Peyer's patch (tissue), 4 donors: ENCODE data around the gene ZNF451. TPM values are rescaled to one million over a fixed set of nuclear protein-coding genes. Genes with fewer than 3 reads are reported as not detected.

Experiments
- DNase-seq, 3 donors: peaks; one replicate each; pipeline ENCODE4 v3.0.0-alpha.2; 2017 to 2019
- H3K27ac ChIP-seq, 4 donors: fragments of 200-600 bp; sonication (generic); one replicate each; pipeline ENCODE4 v1.5.1; 2016 to 2019
- H3K27me3 ChIP-seq, 2 donors: fragments of 200-600 bp; sonication (generic); one replicate each; pipeline ENCODE4 v1.5.1; 2019
- H3K36me3 ChIP-seq, 3 donors: fragments of 200-600 bp; sonication (generic); one replicate each; pipeline ENCODE4 v1.5.1; 2016 to 2019
- H3K4me1 ChIP-seq, 4 donors: fragments of 200-600 bp; sonication (generic); one replicate each; pipeline ENCODE4 v1.5.1; 2016 to 2019
- H3K4me3 ChIP-seq, 4 donors: fragments of 200-600 bp; sonication (generic); 1 replicate in 3 of 4; 2 replicates in 1 of 4; pipeline ENCODE4 v1.5.1; 2016 to 2019; ENCODE audit warnings: mild to moderate bottlenecking in 1 of 4
- H3K9me3 ChIP-seq, 4 donors: fragments of 200-600 bp; sonication (generic); one replicate each; pipeline ENCODE4 v1.5.1; 2016 to 2019; ENCODE audit warnings: mild to moderate bottlenecking in 1 of 4
- POLR2A ChIP-seq, 2 donors: fragments of 450-650 bp; IDR thresholded peaks; one replicate each; pipeline ENCODE4 v1.5.1; 2017; ENCODE audit warnings: antibody characterized with exemption in 2 of 2, mild to moderate bottlenecking in 2 of 2, moderate library complexity in 2 of 2
- total RNA-seq, 4 donors: library from RNA; depleted of rRNA; stranded (reverse); fragments of >200 nt; gene quantifications; one replicate each; pipeline ENCODE4 v1.1.0, GENCODE V29; 2016
- TF ChIP-seq, protein P1 (sequence below), 6 experiments: fragments of 450-650 bp in 4 of 6; fragments of 200-600 bp in 2 of 6; sonication (generic) in 1 of 6; IDR thresholded peaks; one replicate each; pipeline ENCODE4 v1.5.1; 2017 to 2019; ENCODE audit warnings: antibody characterized with exemption in 6 of 6, mild to moderate bottlenecking in 3 of 6, moderate library complexity in 1 of 6

Gene ZNF451
- total RNA-seq, 4 donors from 2014 or later, result 44.5 to 106 (median 54.9) TPM

DNA sequence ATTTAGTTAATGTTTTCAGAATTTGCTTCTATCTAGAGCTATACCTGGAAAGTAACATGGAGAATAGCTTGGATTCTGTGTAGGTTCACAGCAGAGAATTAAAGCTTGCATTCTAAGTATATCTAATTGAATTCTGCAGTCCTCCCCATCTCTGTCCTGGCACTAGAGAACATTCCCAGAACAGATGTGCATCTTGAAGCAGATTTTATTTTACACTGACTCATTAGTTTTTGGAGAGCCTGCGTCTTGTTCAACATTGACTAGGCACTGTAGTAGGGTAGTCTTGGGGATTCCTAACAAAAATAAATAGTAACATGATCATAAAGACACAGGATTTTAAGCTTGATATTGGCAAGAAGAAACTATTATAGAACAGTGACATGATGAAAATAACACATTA, 45.9 kb downstream of the ZNF451 start:
- TF ChIP-seq, protein P1, sequence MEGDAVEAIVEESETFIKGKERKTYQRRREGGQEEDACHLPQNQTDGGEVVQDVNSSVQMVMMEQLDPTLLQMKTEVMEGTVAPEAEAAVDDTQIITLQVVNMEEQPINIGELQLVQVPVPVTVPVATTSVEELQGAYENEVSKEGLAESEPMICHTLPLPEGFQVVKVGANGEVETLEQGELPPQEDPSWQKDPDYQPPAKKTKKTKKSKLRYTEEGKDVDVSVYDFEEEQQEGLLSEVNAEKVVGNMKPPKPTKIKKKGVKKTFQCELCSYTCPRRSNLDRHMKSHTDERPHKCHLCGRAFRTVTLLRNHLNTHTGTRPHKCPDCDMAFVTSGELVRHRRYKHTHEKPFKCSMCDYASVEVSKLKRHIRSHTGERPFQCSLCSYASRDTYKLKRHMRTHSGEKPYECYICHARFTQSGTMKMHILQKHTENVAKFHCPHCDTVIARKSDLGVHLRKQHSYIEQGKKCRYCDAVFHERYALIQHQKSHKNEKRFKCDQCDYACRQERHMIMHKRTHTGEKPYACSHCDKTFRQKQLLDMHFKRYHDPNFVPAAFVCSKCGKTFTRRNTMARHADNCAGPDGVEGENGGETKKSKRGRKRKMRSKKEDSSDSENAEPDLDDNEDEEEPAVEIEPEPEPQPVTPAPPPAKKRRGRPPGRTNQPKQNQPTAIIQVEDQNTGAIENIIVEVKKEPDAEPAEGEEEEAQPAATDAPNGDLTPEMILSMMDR (IDR thresholded peaks at IDR 0.05), result no peak
- DNase-seq, result no peak
- no peak overlapping the region for H3K27ac ChIP-seq
- H3K36me3 ChIP-seq, result peaks cover 0 to 30% (median 0%) of the 10 kb centered on the region in 3 donors
- no peaks in the 10 kb centered on the region for H3K4me1 ChIP-seq
- no peak overlapping the region for H3K4me3 ChIP-seq
- no peaks in the 10 kb centered on the region for H3K27me3 ChIP-seq
- H3K9me3 ChIP-seq, result no peaks in the 10 kb centered on the region

DNA sequence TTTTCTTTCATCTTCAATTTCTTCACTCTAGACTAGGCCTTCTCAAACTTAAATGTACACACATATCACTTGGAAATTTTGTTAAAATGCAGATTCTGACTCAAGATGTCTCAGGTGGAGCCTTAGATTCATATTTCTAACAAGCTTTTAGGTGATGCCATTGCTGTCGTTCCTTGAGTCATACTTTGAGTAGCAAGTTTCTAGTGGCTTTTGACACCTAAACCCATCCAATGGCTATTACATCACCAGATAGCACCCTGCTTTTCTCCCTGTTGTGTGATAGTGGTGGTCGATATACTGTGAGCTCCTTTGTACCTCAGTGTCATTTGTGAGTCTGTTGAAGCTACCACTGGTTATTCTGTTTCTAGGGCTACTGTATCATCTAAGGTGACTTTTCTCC, 47.4 kb downstream of the ZNF451 start:
- peaks cover 0 to 38% (median 0%) of the 10 kb centered on the region in 3 donors for H3K36me3 ChIP-seq
- no peak for DNase-seq
- no peak overlapping the region for H3K27ac ChIP-seq
- H3K4me3 ChIP-seq, result no peak overlapping the region
- H3K4me1 ChIP-seq, result no peaks in the 10 kb centered on the region
- no peaks in the 10 kb centered on the region for H3K27me3 ChIP-seq
- H3K9me3 ChIP-seq, result no peaks in the 10 kb centered on the region
- TF ChIP-seq POLR2A (IDR thresholded peaks at IDR 0.05), result no peak
- TF ChIP-seq, protein P1 (IDR thresholded peaks at IDR 0.05), result no peak

DNA sequence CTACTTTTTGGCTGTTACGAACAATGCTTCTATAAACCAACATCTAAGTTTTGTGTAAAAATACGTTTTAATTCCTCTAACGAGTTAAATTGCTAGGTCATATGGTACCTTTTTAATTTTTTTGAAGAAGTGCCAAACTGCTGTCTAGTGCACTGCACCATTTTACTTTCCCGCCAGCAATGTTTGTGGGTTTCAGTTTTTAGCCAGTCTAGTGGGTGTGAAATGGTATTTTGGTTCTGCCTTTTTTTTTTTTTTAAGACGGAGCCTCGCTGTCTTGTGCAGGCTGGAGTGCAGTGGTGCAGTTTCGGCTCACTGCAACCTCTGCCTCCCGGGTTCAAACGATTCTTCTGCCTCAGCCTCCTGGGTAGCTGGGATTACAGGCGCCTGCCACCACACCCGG, 48.0 kb downstream of the ZNF451 start:
- H3K9me3 ChIP-seq, result no peaks in the 10 kb centered on the region

DNA sequence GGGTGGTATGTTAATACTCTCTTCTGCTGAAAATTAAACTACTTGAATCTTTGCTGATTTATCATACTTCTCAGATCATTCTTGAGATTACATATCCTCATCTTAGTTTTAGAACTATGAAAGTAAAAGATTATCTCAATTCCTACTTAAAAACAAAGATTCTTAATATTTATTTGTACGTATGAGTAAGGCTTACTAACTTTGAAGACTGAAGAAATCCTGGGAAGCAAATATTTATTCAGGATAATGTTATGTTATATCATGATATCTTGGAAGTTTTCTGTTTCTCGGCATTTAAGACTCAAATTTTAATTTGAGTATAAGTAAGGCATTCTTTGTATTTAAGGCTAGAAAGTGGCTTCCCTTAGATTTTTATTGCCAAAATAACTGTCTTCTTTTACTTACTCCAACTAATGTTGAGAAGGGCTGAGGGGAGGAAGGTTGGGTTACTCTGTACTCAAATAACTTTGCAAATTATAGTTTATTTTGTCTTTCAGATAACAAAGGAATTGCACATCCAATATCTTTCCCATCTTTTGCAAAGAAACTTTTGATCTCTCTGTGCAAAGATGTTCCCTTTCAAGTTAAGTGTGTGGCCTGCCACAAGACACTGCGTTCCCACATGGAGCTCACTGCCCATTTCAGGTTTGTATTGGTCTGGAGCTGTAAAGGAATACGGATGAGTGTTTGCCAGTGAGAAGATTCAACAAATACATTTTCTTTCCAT, 51.6 kb downstream of the ZNF451 start:
- TF ChIP-seq POLR2A (IDR thresholded peaks at IDR 0.05), result no peak
- TF ChIP-seq, protein P1 (IDR thresholded peaks at IDR 0.05), result no peak
- no peaks in the 10 kb centered on the region for H3K27me3 ChIP-seq
- H3K4me3 ChIP-seq, result no peak overlapping the region
- peaks cover 0 to 25% (median 0%) of the 10 kb centered on the region in 3 donors for H3K36me3 ChIP-seq
- no peak for DNase-seq
- no peak overlapping the region for H3K27ac ChIP-seq
- no peaks in the 10 kb centered on the region for H3K9me3 ChIP-seq
- no peaks in the 10 kb centered on the region for H3K4me1 ChIP-seq

More for the DNA sequence above, 48.0 kb downstream of the ZNF451 start:
- no peaks in the 10 kb centered on the region for H3K4me1 ChIP-seq
- no peak for TF ChIP-seq POLR2A (IDR thresholded peaks at IDR 0.05)
- TF ChIP-seq, protein P1 (IDR thresholded peaks at IDR 0.05), result no peak
- H3K27me3 ChIP-seq, result no peaks in the 10 kb centered on the region
- no peak overlapping the region for H3K27ac ChIP-seq
- no peak for DNase-seq
- peaks cover 0 to 42% (median 0%) of the 10 kb centered on the region in 3 donors for H3K36me3 ChIP-seq
- no peak overlapping the region for H3K4me3 ChIP-seq

DNA sequence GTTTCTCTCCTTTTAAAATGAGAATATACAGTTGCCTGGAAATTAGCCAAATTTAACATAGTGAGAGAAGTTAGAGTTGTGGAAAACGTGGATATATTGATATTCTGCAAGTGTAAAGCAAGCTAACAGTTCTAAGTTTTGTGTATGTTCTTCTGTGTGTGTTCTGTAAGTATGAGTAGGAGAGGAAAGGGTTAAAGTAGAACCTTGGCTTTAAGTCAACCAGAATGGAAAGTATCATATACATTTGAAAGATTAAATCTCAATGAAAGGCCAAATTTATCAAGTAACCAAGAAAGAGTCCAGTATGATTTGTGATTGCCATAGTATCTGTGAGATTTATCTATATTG, 52.2 kb downstream of the ZNF451 start:
- no peak for DNase-seq
- TF ChIP-seq POLR2A (IDR thresholded peaks at IDR 0.05), result no peak
- TF ChIP-seq, protein P1 (IDR thresholded peaks at IDR 0.05), result no peak
- Histone ChIP-seq H3K9me3 (no peaks in the 10 kb centered on the region), H3K27ac (no peak overlapping the region), H3K27me3 (no peaks in the 10 kb centered on the region), H3K4me1 (no peaks in the 10 kb centered on the region), H3K4me3 (no peak overlapping the region), H3K36me3 (peaks cover 0 to 24% (median 0%) of the 10 kb centered on the region in 3 donors)
